HCT116 (cell line): ENCODE results near the gene TSPAN10.

Experiments
- CBX3 ChIP-seq: IDR thresholded peaks from 2 replicates; pipeline ENCODE4 v1.6.1; 2012; ENCODE audit warnings: low read depth
- EZH2 ChIP-seq: fragments of 200-600 bp; sonication (generic); IDR thresholded peaks from 2 replicates; pipeline ENCODE4 v1.6.1; 2017; ENCODE audit warnings: antibody characterized with exemption, mixed run types
- EZH2phosphoT487 ChIP-seq: fragments of 200-600 bp; IDR thresholded peaks from 2 replicates; pipeline ENCODE4 v1.6.1; 2018; ENCODE audit warnings: antibody characterized with exemption, borderline replicate concordance
- MAX ChIP-seq: IDR thresholded peaks from 2 replicates; pipeline ENCODE4 v1.6.1; 2012
- POLR2A ChIP-seq: IDR thresholded peaks from 2 replicates; pipeline ENCODE4 v1.7.0; 2011; ENCODE audit warnings: borderline replicate concordance; ENCODE audit not compliant: insufficient read depth, insufficient read length; ENCODE audit errors: extremely low read depth
- POLR2AphosphoS5 ChIP-seq: IDR thresholded peaks from 2 replicates; pipeline ENCODE4 v1.6.1; 2011; ENCODE audit warnings: mild to moderate bottlenecking, low read depth, low read length, moderate library complexity
- SP1 ChIP-seq: IDR thresholded peaks from 2 replicates; pipeline ENCODE4 v1.6.1; 2012; ENCODE audit warnings: low read depth
- TCF7L2 ChIP-seq: IDR thresholded peaks from 2 replicates; pipeline ENCODE4 v1.7.0; 2011; ENCODE audit warnings: borderline replicate concordance, inconsistent platforms; ENCODE audit not compliant: insufficient read depth, insufficient read length; ENCODE audit errors: extremely low read depth
- TF ChIP-seq, protein P1 (sequence below), 3 experiments: fragments of 200-600 bp in 1 of 3; sonication (generic) in 1 of 3; IDR thresholded peaks in 2 of 3; conservative IDR thresholded peaks in 1 of 3; 2 replicates each; pipeline ENCODE4 v1.5.1; 2012 to 2017; ENCODE audit warnings: low read depth in 2 of 3, low read length in 2 of 3, antibody characterized with exemption in 1 of 3, borderline replicate concordance in 1 of 3, control low read depth in 1 of 3, mild to moderate bottlenecking in 1 of 3, mixed read lengths in 1 of 3, mixed run types in 1 of 3, moderate library complexity in 1 of 3; ENCODE audit not compliant: insufficient read depth in 1 of 3

DNA sequence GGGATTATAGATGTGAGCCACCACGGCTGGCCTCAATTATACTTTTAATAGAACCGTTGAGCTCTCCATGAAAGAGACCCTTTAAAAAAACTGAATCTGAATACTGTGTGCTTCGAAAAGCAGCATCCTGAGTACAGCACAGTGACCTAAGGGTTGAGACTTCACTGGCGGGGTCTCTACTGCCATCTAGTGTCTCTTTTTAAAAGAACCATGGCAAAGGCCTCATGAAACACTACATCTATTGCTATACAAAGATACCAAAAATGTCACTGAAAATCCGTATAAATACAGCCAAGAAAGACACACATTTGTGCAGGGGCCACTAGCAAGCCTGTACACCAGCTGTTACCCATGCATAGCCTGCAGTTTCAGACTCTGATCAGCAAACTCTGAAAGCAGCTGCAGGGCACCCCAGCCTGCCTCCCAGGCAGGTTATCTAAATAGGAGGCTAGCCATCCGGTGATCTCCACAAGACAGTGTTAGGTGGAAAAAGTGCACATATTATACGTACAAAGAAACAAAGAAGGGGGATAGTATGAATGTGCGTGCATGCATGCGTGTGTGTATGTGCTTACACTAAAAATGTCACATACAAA, 35.4 kb upstream of the TSPAN10 start:
- TF ChIP-seq, protein P1, sequence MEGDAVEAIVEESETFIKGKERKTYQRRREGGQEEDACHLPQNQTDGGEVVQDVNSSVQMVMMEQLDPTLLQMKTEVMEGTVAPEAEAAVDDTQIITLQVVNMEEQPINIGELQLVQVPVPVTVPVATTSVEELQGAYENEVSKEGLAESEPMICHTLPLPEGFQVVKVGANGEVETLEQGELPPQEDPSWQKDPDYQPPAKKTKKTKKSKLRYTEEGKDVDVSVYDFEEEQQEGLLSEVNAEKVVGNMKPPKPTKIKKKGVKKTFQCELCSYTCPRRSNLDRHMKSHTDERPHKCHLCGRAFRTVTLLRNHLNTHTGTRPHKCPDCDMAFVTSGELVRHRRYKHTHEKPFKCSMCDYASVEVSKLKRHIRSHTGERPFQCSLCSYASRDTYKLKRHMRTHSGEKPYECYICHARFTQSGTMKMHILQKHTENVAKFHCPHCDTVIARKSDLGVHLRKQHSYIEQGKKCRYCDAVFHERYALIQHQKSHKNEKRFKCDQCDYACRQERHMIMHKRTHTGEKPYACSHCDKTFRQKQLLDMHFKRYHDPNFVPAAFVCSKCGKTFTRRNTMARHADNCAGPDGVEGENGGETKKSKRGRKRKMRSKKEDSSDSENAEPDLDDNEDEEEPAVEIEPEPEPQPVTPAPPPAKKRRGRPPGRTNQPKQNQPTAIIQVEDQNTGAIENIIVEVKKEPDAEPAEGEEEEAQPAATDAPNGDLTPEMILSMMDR (IDR thresholded peaks at IDR 0.05 in 2 of 3, conservative IDR thresholded peaks at IDR 0.05 in 1 of 3; ENCODE audit: borderline replicate concordance in 1 of 3, insufficient read depth in 1 of 3, low read depth in 2 of 3, low read length in 2 of 3) = peak; percentile 75 to 96 (median 92)
- TF ChIP-seq SP1 (no peak), POLR2A (no peak), MAX (no peak), CBX3 (no peak), POLR2AphosphoS5 (no peak), TCF7L2 (no peak), EZH2phosphoT487 (no peak), EZH2 (no peak)
